Sciatic nerve (tissue), 2 donors: ENCODE measurements around the gene CEP131. TPM values are rescaled to one million over a fixed set of nuclear protein-coding genes. Genes with fewer than 3 reads are reported as not detected.
A peak's percentile ranks its signal among the peaks of the same experiment; 100 is the strongest.
"Not testable (repeated sequence)": the region's sequence is repeated elsewhere in the genome, so short reads cannot be mapped to it uniquely, and the experiment has no call there.

Experiments used
- ATAC-seq: fragments of 200-7000 bp; cut with Tn5 transposase; one replicate; pipeline ENCODE4 v1.9.1; 2020; ENCODE audit warnings: mild to moderate bottlenecking, moderate library complexity
- DNase-seq: peaks from one replicate; pipeline ENCODE4 v3.0.0-alpha.2; 2020; ENCODE audit warnings: low spot score
- intact Hi-C: fragments of 100-400 bp; cut with DNase I; formaldehyde crosslinking; loops from one replicate; pipeline ENCODE4 v1.14.2; 2022
- total RNA-seq: library from RNA; stranded (reverse); fragmentation: NEBNext Ultra II Directional; extraction: Animal tissue kit (Norgen Biotek cat#: 25700); gene quantifications from one replicate; pipeline ENCODE4 v1.2.1, GENCODE V29; 2021
- donor health status: DM: no; HTN: no; CAD: no.
- donor health status: DM: no; HTN: no; CAD: no.

Gene CEP131
- total RNA-seq, 1 donor from 2014 or later = 10.1 TPM

GRCh38 chr17:81148986-81149533 is 73.7 kb downstream of the CEP131 start:
- intact Hi-C loops = no loop called here
- no peak for DNase-seq
- ATAC-seq = no peak

DNA sequence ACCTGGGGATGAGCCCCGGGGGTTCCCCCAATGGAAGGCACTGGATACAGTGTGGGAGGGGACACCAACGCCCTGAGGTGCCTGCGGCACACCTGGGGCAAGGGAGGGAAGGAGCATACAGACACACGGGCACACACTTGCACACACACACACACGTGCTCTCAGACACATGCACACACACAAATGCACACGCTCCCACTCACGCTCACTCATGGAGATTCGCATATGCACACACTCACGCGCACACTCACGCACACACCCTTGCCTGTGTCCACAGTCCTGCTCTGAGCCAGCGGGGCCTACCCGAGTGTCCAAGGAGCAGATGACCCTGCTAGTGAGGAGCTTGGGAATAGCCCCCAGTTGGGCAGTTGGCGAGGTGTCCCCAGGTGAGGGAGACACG is 74.2 kb downstream of the CEP131 start:
- intact Hi-C loops = no loop called here
- no peak for DNase-seq
- ATAC-seq = no peak

- intact Hi-C loops = no loop called here
- no peak for DNase-seq
- no peak for ATAC-seq
Measured at GRCh38 chr17:81147701-81148100, 75.1 kb downstream of the CEP131 start.

DNA sequence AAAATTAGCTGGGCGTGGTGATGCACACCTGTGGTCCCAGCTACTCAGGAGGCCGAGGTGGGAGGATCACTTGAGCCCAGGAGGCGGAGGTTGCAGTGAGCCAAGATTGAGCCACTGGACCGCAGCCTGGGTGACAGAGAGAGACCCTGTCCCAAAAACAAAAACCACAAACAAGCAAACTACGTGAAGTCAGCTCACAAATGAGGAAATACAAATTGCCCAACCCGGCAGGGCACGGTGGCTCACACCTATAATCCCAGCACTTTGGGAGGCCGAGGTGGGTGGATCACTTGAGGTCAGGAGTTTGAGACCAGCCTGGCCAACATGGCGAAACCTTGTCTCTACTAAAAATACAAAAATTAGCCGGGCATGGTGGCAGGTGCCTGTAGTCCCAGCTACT is 76.6 kb downstream of the CEP131 start:
- intact Hi-C loops, ATAC-seq, DNase-seq: not testable (repeated sequence)

DNA sequence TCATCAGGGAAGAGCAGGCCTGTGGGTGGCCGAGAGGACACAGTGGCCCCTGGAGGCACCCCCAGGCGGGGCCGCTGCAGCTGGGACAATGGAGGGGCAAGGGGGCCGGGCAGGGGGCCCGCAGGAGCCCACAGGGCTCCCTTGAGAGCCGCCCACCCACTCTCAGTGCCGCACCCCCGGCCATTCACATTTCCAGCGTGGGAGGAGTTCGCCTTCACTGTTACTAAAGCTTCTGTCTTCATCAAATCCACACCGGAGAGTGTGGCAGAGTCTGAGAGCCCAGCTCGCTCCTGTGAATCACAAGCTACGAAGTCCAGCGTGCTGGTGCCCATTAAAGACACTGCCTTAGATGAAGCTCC is 78.4 kb downstream of the CEP131 start:
- ATAC-seq = no peak
- no peak for DNase-seq
- intact Hi-C loops = loop anchor here (5.0 kb wide), 1 partner anchor 48 kb away; no protein-coding TSS in a partner anchor

- intact Hi-C loops = loop anchor here (5.0 kb wide), 1 partner anchor 48 kb away; no protein-coding TSS in a partner anchor
- no peak for DNase-seq
- ATAC-seq = no peak
Measured at GRCh38 chr17:81143717-81144422, 78.9 kb downstream of the CEP131 start.

GRCh38 chr17:81143200-81143527 is 79.6 kb downstream of the CEP131 start:
- peak; percentile 67 for ATAC-seq
- no peak for DNase-seq
- intact Hi-C loops = loop anchor here (5.0 kb wide), 1 partner anchor 49 kb away; no protein-coding TSS in a partner anchor

DNA sequence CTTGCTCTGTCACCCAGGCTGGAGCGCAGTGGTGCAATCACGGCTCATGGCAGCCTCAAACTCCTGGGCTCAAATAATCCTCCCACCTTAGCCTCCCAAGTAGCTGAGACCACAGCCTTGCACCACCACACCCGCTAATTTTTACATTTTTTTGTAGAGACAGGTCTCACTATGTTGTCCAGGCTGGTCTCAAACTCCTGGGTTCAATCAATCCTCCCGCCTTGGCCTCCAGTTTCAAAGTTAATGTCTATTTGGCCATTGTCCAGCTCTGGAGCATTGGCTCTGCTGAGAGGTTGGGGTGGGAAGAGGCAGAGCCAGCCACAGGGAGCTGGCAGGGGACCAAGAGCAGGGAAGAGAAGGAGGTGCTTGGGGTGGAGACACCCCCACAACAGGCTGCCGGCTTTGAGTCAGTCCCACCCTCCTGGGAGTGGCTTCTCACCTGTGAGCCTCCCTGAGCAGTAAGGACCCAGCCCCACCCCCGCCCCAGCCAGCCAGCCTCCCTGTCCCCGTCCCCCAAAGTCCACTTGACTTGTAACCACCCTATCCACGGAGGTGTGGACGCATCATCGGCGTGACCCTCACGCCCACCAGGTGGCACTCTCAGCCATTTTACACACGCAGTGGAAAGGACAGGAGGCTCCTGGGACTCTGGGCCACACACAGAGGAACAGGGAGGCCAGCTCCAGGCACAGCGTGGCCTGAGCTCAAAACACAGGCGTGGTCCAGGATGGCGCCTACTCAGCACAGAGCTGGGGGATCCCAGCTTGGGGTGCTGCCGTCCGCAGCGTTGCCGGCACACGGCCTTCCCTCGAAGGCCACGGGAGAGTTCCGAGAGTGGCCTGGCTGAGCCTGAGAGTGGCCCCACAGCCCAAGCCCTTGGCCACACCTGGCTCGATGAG is 80.2 kb downstream of the CEP131 start:
- ATAC-seq (peak; percentile 92), DNase-seq (peak; percentile 93)
- intact Hi-C loops = loop anchor here (5.0 kb wide), 1 partner anchor 50 kb away; no protein-coding TSS in a partner anchor

- ATAC-seq = no peak
- intact Hi-C loops = loop anchor here (5.0 kb wide), 1 partner anchor 52 kb away; no protein-coding TSS in a partner anchor
- no peak for DNase-seq
Measured at GRCh38 chr17:81140695-81141094, 82.1 kb downstream of the CEP131 start.

DNA sequence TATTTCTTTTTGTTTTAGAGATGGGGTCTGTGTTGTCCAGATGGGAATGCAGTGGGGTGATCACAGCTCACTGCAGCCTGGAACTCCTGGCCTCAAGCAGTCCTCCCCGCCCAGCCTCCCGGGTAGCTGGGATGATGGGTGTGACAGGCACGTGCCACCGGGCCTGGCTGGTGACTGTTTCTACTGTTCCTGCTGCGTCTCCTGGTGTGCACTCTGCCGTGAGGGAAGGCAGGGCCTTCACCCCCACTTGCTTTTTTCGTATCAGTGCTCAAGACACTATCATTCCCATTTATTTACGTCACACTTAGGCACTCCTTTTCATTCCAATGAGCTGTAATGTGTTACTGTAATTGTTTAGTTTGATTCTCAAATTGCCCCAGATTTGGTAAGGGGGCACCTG is 82.7 kb downstream of the CEP131 start:
- intact Hi-C loops = loop anchor here (5.0 kb wide), 1 partner anchor 52 kb away; no protein-coding TSS in a partner anchor
- ATAC-seq (no peak), DNase-seq (no peak)

Other genes starting within 250 kb of the CEP131 start
- 26.8 TPM for gene CHMP6, start 231.1 kb downstream of the CEP131 start, total RNA-seq
- gene BAIAP2, start 187.8 kb downstream of the CEP131 start, total RNA-seq = 50.9 TPM
- gene PVALEF, start 57.5 kb downstream of the CEP131 start, total RNA-seq = not detected
- 440 TPM for gene AATK, start 56.7 kb downstream of the CEP131 start, total RNA-seq
- 38.1 TPM for gene TEPSIN, start 16.1 kb upstream of the CEP131 start, total RNA-seq
- gene NDUFAF8, start 16.4 kb upstream of the CEP131 start, total RNA-seq = 37.4 TPM
- 61.6 TPM for gene SLC38A10, start 72.3 kb upstream of the CEP131 start, total RNA-seq
- 47.8 TPM for gene BAHCC1, start 172.5 kb upstream of the CEP131 start, total RNA-seq